Psoas muscle (tissue), 8 donors: ENCODE results near the gene NRN1. TPM values are rescaled to one million over a fixed set of nuclear protein-coding genes. Genes with fewer than 3 reads are reported as not detected.

Experiments
- ATAC-seq, 4 donors: fragments of 200-7000 bp; cut with Tn5 transposase; one replicate each; pipeline ENCODE4 v1.9.1; 2020; ENCODE audit warnings: moderate library complexity in 3 of 4, mild to moderate bottlenecking in 2 of 4
- DNase-seq, 2 donors: peaks; one replicate each; pipeline ENCODE4 v3.0.0-alpha.2; 2020
- H3K27ac ChIP-seq: fragments of 200-600 bp; one replicate; pipeline ENCODE4 v1.8.0; 2022
- H3K27me3 ChIP-seq, 3 donors: fragments of 200-600 bp in 1 of 3; one replicate each; pipeline versions ENCODE4 v1.6.1 to v1.8.0; 2013 to 2022; ENCODE audit warnings: low read length in 2 of 3, mild to moderate bottlenecking in 2 of 3, moderate library complexity in 1 of 3; ENCODE audit not compliant: insufficient read depth in 3 of 3
- H3K36me3 ChIP-seq, 2 donors: fragments of 200-600 bp in 1 of 2; one replicate each; pipeline versions ENCODE4 v1.6.1 to v1.8.0; 2013 to 2022; ENCODE audit warnings: low read depth in 1 of 2, mild to moderate bottlenecking in 1 of 2, moderate library complexity in 1 of 2; ENCODE audit not compliant: insufficient read depth in 1 of 2
- H3K4me1 ChIP-seq: fragments of 200-600 bp; one replicate; pipeline ENCODE4 v1.8.0; 2022
- H3K4me3 ChIP-seq: fragments of 200-600 bp; one replicate; pipeline ENCODE4 v1.8.0; 2022; ENCODE audit warnings: mild to moderate bottlenecking
- H3K9me3 ChIP-seq: fragments of 200-600 bp; one replicate; pipeline ENCODE4 v1.8.0; 2022
- WGBS, 3 donors: extraction: QIAGEN DNeasy Blood & Tissue Kit; methylation state at CpG; one replicate each; pipeline versions ENCODE4 v1.1.6 to v1.1.7; 2013; 5-methylcytosine and 5-hydroxymethylcytosine counted together
- intact Hi-C, 2 donors: fragments of 100-400 bp; cut with DNase I; formaldehyde crosslinking; loops; one replicate each; pipeline versions ENCODE4 v1.11.0 to v1.14.2; 2022
- long read RNA-seq, 2 donors: library from polyadenylated mRNA; unstranded; transcript quantifications; one replicate each; pipeline ENCODE4 v2.0.0, GENCODE V29; 2021
- polyA plus RNA-seq, 3 donors: library from polyadenylated mRNA; stranded (reverse); fragments of 200-250 nt; gene quantifications; one replicate each; pipeline ENCODE4 v1.2.3, GENCODE V29; 2013
- total RNA-seq, 4 donors: library from RNA; stranded (reverse); fragmentation: NEBNext Ultra II Directional in 2 of 4; extraction: Animal tissue kit (Norgen Biotek cat#: 25700) in 2 of 4; gene quantifications; one replicate each; pipeline versions ENCODE4 v1.2.1 to v1.2.4, GENCODE V29; 2021 to 2023
- TF ChIP-seq, protein P1 (sequence below): fragments of 200-600 bp; IDR thresholded peaks from one replicate; pipeline ENCODE4 v1.8.0; 2022; ENCODE audit warnings: antibody characterized with exemption
- donor health status: healthy with polysubstance abuse.
- donor health status: DM: no; HTN: no; CAD: no; lungs with moderate emphysema.
- donor health status: Bipolar disorder and iron deficiency.
- donor health status: healthy.
- donor health status: DM: yes; HTN: yes; CAD: no.
- donor health status: DM: no; HTN: no; CAD: no.
- donor health status: DM: no; HTN: no; CAD: no.
- donor health status: DM: yes; HTN: yes; CAD: no.

The NRN1 gene, protein sequence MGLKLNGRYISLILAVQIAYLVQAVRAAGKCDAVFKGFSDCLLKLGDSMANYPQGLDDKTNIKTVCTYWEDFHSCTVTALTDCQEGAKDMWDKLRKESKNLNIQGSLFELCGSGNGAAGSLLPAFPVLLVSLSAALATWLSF
- total RNA-seq (10 to 100 TPM in 1 of 4 donors, 1 to 10 TPM in 3; 4.6 to 12.8 (median 7.4) TPM), polyA plus RNA-seq (1 to 10 TPM; 4.7 to 9.3 (median 7.7) TPM)
- long read RNA-seq, donor 1, transcript NRN1-201 (3 exons, 1,624 nt) = major isoform, 5 of 11 reads
- long read RNA-seq, donor 1, partial matches to known transcripts = 1 of 11 reads
- long read RNA-seq, donor 1, other reads (novel, unspliced or antisense) = 5 of 11 reads
- long read RNA-seq, donor 2, transcript NRN1-201 (3 exons, 1,624 nt) = major isoform, 6 of 7 reads
- long read RNA-seq, donor 2, partial matches to known transcripts = 0 of 7 reads
- long read RNA-seq, donor 2, other reads (novel, unspliced or antisense) = 1 of 7 reads

DNA sequence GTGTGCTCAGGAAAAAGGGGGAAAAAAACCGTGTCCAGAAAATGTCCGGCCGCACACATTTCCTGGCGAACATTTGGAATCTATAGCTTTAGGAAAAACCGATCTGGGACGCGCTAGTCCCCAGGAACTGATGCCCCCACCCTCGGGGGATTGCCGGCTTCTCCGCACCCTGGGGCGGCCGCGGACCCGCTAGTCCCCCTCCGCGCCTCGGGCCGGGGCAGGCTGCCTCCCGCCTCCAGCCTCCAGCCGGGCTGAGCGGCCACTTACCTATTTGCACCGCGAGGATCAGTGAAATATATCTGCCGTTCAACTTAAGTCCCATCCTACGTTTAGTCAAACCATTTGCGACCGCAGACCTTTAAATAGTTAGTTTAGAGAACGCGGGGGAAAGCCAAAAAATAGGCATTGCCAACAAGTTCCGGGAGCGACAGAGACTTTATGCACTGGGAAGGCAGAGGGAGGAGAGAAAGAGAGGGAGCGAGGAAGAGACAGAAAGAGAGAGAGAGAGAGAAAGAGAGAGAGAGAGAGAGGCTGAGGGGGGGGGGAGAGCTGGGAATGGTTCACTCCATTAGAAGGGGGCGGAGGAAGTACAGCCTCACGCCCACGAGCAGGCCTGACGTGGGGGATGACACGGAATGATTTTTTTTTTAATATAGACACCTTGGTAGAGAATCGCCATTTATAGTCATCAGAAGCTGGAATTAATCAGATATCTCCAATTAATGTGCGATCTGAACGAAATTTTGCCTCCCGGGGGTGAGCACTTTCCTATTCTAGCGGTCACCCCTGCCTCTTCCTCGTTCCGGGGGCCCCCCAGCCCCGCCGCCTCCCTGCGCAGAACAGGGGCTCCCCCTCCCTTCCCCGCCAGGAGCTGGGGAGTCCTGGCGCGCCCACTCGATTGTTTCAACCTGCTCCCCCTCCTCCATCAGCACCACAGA, at the start of gene NRN1:
NRN1 (minus strand) TSS at position 498 of the 938 bp plus-strand sequence; CDS start at position 322, 176 bp downstream.
- H3K36me3 ChIP-seq = no peaks in the 10 kb centered on the region
- peaks cover 7 to 91% (median 56%) of the 10 kb centered on the region in 3 donors for H3K27me3 ChIP-seq
- no peak for DNase-seq
- 4 to 5% (median 5%) methylated on average over 51 of the region's 51 CpGs for WGBS, 3 donors
- peak within 1 kb of the TSS; percentile 66 for H3K27ac ChIP-seq
- TF ChIP-seq, protein P1, sequence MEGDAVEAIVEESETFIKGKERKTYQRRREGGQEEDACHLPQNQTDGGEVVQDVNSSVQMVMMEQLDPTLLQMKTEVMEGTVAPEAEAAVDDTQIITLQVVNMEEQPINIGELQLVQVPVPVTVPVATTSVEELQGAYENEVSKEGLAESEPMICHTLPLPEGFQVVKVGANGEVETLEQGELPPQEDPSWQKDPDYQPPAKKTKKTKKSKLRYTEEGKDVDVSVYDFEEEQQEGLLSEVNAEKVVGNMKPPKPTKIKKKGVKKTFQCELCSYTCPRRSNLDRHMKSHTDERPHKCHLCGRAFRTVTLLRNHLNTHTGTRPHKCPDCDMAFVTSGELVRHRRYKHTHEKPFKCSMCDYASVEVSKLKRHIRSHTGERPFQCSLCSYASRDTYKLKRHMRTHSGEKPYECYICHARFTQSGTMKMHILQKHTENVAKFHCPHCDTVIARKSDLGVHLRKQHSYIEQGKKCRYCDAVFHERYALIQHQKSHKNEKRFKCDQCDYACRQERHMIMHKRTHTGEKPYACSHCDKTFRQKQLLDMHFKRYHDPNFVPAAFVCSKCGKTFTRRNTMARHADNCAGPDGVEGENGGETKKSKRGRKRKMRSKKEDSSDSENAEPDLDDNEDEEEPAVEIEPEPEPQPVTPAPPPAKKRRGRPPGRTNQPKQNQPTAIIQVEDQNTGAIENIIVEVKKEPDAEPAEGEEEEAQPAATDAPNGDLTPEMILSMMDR = no peak
- H3K4me3 ChIP-seq = peak within 1 kb of the TSS; percentile 65
- ATAC-seq = no peak
- peaks cover 26% of the 10 kb centered on the region for H3K4me1 ChIP-seq
- intact Hi-C loops = loop anchor here in 1 of 2 donors (10.0 kb wide), 1 partner anchor 262 kb away; no protein-coding TSS in a partner anchor
- no peaks in the 10 kb centered on the region for H3K9me3 ChIP-seq

DNA sequence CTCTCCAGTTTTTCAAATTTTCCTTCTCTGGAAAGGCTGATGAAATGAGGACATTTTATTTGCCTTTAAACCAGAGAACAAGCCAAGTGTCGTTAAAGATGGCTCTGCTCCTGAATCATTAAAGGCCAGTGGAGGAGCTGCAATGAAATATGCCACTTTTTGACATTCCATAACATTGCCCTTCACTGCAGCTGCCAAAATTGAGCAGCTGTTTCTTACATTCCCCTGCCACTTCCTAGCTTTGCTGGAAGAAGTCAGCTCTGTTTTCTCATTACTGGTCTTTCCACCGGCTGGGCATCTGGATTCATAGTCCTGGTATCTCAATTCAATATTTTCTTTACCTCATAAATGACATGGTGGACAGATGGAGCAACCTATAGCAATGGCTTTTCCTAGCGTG, 45.5 kb upstream of the NRN1 start:
- peaks cover 5% of the 10 kb centered on the region for H3K9me3 ChIP-seq
- ATAC-seq (no peak), DNase-seq (no peak)
- intact Hi-C loops = loop anchor here in 1 of 2 donors (10.0 kb wide), 1 partner anchor 493 kb away; no protein-coding TSS in a partner anchor
- H3K36me3 ChIP-seq = no peaks in the 10 kb centered on the region
- H3K27me3 ChIP-seq = peaks cover 0 to 4% (median 2%) of the 10 kb centered on the region in 3 donors
- no peak overlapping the region for H3K4me3 ChIP-seq
- 21 to 38% (median 29%) methylated on average over 3 of the region's 3 CpGs for WGBS, 3 donors
- TF ChIP-seq, protein P1 = no peak
- H3K4me1 ChIP-seq = no peaks in the 10 kb centered on the region
- H3K27ac ChIP-seq = no peak overlapping the region

DNA sequence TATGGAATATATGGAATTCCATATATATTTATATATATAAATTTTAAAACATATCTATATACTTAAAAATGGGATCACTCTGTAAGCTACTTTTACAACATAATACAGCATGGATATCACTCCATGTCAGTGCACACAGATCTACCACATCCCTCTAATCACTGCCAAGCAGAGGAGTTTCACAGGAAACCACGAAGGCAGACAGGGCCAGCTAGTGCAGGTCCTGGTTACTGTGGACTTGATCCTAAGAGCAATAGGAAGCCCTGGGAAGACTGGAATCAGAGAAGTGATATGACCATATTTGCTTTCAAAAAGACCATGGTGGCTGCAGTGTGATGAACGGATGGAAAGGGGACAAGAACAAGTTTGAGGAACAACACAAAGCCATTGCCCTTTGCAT, 40.0 kb upstream of the NRN1 start:
- DNase-seq (no peak), ATAC-seq (no peak)
- TF ChIP-seq, protein P1 = no peak
- H3K27me3 ChIP-seq = peaks cover 0 to 7% (median 0%) of the 10 kb centered on the region in 3 donors
- H3K4me1 ChIP-seq = no peaks in the 10 kb centered on the region
- no peaks in the 10 kb centered on the region for H3K36me3 ChIP-seq
- intact Hi-C loops = no loop called here
- no peak overlapping the region for H3K27ac ChIP-seq
- no peak overlapping the region for H3K4me3 ChIP-seq
- 65 to 78% (median 65%) methylated on average over 2 of the region's 2 CpGs for WGBS, 3 donors
- H3K9me3 ChIP-seq = peaks cover 5% of the 10 kb centered on the region

DNA sequence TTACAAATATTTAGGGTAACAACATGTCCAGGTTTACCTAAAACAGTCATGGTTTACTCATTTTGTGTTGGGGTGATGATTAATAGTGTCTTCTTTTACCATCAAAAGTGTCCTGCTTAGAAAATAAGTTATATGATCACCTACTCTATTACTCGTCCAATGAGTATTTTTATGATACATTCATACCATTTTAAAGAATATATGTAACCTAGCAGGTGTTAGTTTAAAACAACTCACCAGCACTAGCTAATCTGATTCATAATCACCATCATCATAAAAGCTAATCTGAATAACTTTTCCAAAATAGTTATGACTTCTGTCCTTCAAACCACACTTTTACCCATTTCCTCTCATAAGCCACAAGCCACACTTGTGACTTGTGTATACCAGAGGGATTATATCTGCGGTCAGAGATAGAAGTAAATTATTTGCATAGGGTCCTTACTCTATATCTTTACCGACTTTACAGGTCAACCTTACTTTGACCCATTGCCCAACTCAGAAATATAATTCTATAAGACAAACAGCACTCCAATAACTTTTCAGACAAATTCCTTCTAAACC, 33.3 kb upstream of the NRN1 start:
- WGBS, 3 donors = 78 to 83% (median 80%) methylated on average over 3 of the region's 3 CpGs
- Histone ChIP-seq H3K27me3 (peaks cover 0 to 13% (median 0%) of the 10 kb centered on the region in 3 donors), H3K4me3 (no peak overlapping the region), H3K36me3 (no peaks in the 10 kb centered on the region), H3K9me3 (no peaks in the 10 kb centered on the region), H3K27ac (no peak overlapping the region), H3K4me1 (no peaks in the 10 kb centered on the region)
- ATAC-seq = no peak
- intact Hi-C loops = no loop called here
- TF ChIP-seq, protein P1 = no peak
- DNase-seq = no peak
